ENCODE measurements around the gene BPNT1. TPM values are rescaled to one million over a fixed set of nuclear protein-coding genes. Genes with fewer than 3 reads are reported as not detected.
"Not testable (repeated sequence)": the region's sequence is repeated elsewhere in the genome, so short reads cannot be mapped to it uniquely, and the experiment has no call there.

BPNT1 gene
- total and polyA plus RNA-seq, 12 donors, result 5.4 to 21.0 (median 17.8) TPM

DNA sequence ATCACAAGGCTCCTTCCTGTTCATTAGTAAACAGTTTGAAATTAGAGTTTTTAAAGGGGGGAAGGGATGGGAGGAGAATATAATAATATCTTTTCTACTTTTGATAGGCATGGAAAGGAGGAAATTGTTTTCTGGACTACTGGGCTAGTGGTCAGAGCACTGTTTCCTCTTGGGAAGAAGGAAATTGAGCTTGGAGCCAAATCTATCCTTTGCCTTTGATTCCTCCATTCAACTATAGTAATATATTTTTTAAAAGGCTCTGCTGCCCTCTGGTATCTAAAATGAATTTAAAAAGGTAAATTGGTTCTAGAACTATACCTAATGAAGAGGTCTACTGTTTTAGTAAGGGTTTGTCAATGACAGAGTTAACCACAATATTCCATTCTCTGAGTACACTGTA is 10.2 kb upstream of the BPNT1 start:
- peak overlapping the region in 2 of 10 donors; percentile 9 to 10 for H3K27ac ChIP-seq
- intact Hi-C loops (cut with DNase I), result loop anchor here in 3 of 10 donors (10.0 kb wide), 3 partner anchors 75 to 435 kb away; no protein-coding TSS in a partner anchor
- no peaks in the 10 kb centered on the region for H3K9me3 ChIP-seq
- ATAC-seq, result no peak
- H3K27me3 ChIP-seq, result no peaks in the 10 kb centered on the region
- peaks cover 0 to 90% (median 41%) of the 10 kb centered on the region in 9 donors for H3K36me3 ChIP-seq
- H3K4me3 ChIP-seq, result no peak overlapping the region
- H3K4me1 ChIP-seq, result peaks cover 0 to 23% (median 14%) of the 10 kb centered on the region in 9 donors
- TF ChIP-seq, protein P1, sequence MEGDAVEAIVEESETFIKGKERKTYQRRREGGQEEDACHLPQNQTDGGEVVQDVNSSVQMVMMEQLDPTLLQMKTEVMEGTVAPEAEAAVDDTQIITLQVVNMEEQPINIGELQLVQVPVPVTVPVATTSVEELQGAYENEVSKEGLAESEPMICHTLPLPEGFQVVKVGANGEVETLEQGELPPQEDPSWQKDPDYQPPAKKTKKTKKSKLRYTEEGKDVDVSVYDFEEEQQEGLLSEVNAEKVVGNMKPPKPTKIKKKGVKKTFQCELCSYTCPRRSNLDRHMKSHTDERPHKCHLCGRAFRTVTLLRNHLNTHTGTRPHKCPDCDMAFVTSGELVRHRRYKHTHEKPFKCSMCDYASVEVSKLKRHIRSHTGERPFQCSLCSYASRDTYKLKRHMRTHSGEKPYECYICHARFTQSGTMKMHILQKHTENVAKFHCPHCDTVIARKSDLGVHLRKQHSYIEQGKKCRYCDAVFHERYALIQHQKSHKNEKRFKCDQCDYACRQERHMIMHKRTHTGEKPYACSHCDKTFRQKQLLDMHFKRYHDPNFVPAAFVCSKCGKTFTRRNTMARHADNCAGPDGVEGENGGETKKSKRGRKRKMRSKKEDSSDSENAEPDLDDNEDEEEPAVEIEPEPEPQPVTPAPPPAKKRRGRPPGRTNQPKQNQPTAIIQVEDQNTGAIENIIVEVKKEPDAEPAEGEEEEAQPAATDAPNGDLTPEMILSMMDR (IDR thresholded peaks at IDR 0.05), result no peak
- no peak for DNase-seq

GRCh38 chr1:220094016-220094911 is 4.7 kb upstream of the BPNT1 start, which contains the start of gene IARS2:
TSS of gene IARS2 (plus strand) at chr1:220094132. CDS start at chr1:220094217, 85 bp downstream.
- Histone ChIP-seq H3K4me1 (peaks cover 0 to 29% (median 19%) of the 10 kb centered on the region in 9 donors), H3K27me3 (no peaks in the 10 kb centered on the region), H3K36me3 (peaks cover 0 to 34% (median 15%) of the 10 kb centered on the region in 9 donors), H3K27ac (peak within 1 kb of the TSS; percentile 75 to 93 (median 88)), H3K9me3 (no peaks in the 10 kb centered on the region), H3K4me3 (peak within 1 kb of the TSS; percentile 80 to 100 (median 94))
- peak; percentile 88 to 91 for DNase-seq
- peak; percentile 93 to 97 (median 95) for ATAC-seq
- intact Hi-C loops (cut with DNase I), result loop anchor here in 1 of 10 donors (5.0 kb wide), 1 partner anchor 178 kb away; the partner anchor contains the start of gene RAB3GAP2
- 2 to 3% methylated on average over 59 to 73 of the region's 73 CpGs for WGBS, 2 donors
- TF ChIP-seq, protein P1 (IDR thresholded peaks at IDR 0.05), result no peak

- peak overlapping the region in 6 of 10 donors; percentile 83 to 93 (median 90) for H3K27ac ChIP-seq
- H3K9me3 ChIP-seq, result no peaks in the 10 kb centered on the region
- WGBS, 2 donors, result 21 to 23% methylated on average over 12 of the region's 12 CpGs
- peak overlapping the region; percentile 80 to 100 (median 94) for H3K4me3 ChIP-seq
- H3K27me3 ChIP-seq, result no peaks in the 10 kb centered on the region
- H3K36me3 ChIP-seq, result peaks cover 0 to 28% (median 15%) of the 10 kb centered on the region in 9 donors
- ATAC-seq (no peak), DNase-seq (no peak)
- TF ChIP-seq, protein P1 (IDR thresholded peaks at IDR 0.05), result no peak
- H3K4me1 ChIP-seq, result peaks cover 0 to 37% (median 20%) of the 10 kb centered on the region in 9 donors
- intact Hi-C loops (cut with DNase I), result loop anchor here in 1 of 10 donors (5.0 kb wide), 1 partner anchor 179 kb away; the partner anchor contains the start of gene RAB3GAP2
Observed at GRCh38 chr1:220093361-220094015, 3.9 kb upstream of the BPNT1 start.

DNA sequence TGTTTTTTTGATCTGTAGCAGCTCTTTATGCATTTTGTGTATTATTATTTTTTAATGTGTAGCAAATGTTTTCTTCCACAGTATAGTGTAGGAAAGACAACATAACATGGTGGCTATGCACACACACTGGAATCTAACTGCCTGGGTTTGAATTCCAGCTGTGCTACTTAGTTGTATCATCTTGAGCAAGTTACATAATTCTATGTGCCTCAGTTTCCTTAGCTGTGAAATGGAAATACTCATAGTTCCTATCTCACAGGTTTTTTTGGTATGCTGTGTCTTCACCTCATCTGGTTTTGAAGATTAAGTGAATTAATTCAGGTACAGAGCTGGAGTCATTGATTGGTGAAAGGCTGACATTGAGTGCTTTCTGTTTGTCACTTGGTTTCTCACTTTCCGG is 3.1 kb upstream of the BPNT1 start:
- DNase-seq, result no peak

GRCh38 chr1:220086261-220086686 is 3.3 kb downstream of the BPNT1 start:
- H3K4me3 ChIP-seq, H3K27ac ChIP-seq, ATAC-seq, DNase-seq, H3K9me3 ChIP-seq, H3K36me3 ChIP-seq, H3K27me3 ChIP-seq: not testable (repeated sequence)
- intact Hi-C loops (cut with DNase I), result loop anchor here in 2 of 10 donors (5.0 kb wide), 1 partner anchor 39 kb away; the partner anchor contains the start of gene EPRS1 (in 2 of the 2)
- 93 to 94% methylated on average over 15 of the region's 15 CpGs for WGBS, 2 donors
- H3K4me1 ChIP-seq, result peaks cover 0 to 20% (median 0%) of the 10 kb centered on the region in 9 donors

More for the DNA sequence above, 3.1 kb upstream of the BPNT1 start:
- no peak for ATAC-seq
- Histone ChIP-seq H3K36me3 (peaks cover 0 to 20% (median 15%) of the 10 kb centered on the region in 9 donors), H3K9me3 (no peaks in the 10 kb centered on the region), H3K27me3 (no peaks in the 10 kb centered on the region), H3K27ac (no peak overlapping the region), H3K4me1 (peaks cover 0 to 38% (median 20%) of the 10 kb centered on the region in 9 donors), H3K4me3 (no peak overlapping the region)
- intact Hi-C loops (cut with DNase I), result loop anchor here in 1 of 10 donors (5.0 kb wide), 1 partner anchor 180 kb away; the partner anchor contains the start of gene RAB3GAP2
- TF ChIP-seq, protein P1 (IDR thresholded peaks at IDR 0.05), result no peak
- 98% methylated on average over 1 of the region's 1 CpG for WGBS, 2 donors
